Ovary (tissue), 9 donors: ENCODE measurements around the gene SPRED2. TPM values are rescaled to one million over a fixed set of nuclear protein-coding genes. Genes with fewer than 3 reads are reported as not detected.

ENCODE experiments used
- DNase-seq, 5 donors: peaks; one replicate each; pipeline ENCODE4 v3.0.0-alpha.2; 2019 to 2020
- H3K27ac ChIP-seq, 2 donors: fragments of 200-600 bp; one replicate each; pipeline versions ENCODE4 v1.5.1 to v1.8.0; 2019 to 2022
- H3K27me3 ChIP-seq: fragments of 200-600 bp; one replicate; pipeline ENCODE4 v1.8.0; 2022
- H3K36me3 ChIP-seq: fragments of 200-600 bp; sonication (generic); one replicate; pipeline ENCODE4 v1.5.1; 2019
- H3K4me1 ChIP-seq: one replicate; pipeline ENCODE4 v1.8.1; 2013; ENCODE audit warnings: mild to moderate bottlenecking, moderate library complexity; ENCODE audit not compliant: insufficient read depth
- H3K4me3 ChIP-seq: fragments of 200-600 bp; sonication (generic); one replicate; pipeline ENCODE4 v1.5.1; 2017
- H3K9me3 ChIP-seq, 2 donors: fragments of 200-600 bp in 1 of 2; sonication (generic) in 1 of 2; one replicate each; pipeline versions ENCODE4 v1.5.1 to v1.8.1; 2013 to 2019; ENCODE audit warnings: mild to moderate bottlenecking in 1 of 2, moderate library complexity in 1 of 2
- EP300 ChIP-seq: sonication (generic); formaldehyde crosslinking; IDR thresholded peaks from one replicate; pipeline ENCODE4 v1.6.1; 2017; ENCODE audit warnings: antibody characterized with exemption
- POLR2A ChIP-seq: fragments of 450-650 bp; IDR thresholded peaks from one replicate; pipeline ENCODE4 v1.6.1; 2017; ENCODE audit warnings: antibody characterized with exemption, mild to moderate bottlenecking, moderate library complexity
- WGBS, 3 donors: extraction: QIAGEN DNeasy Blood & Tissue Kit in 1 of 3; methylation state at CpG; one replicate each; pipeline versions ENCODE4 v1.1.5 to v1.1.7; 2013 to 2017; 5-methylcytosine and 5-hydroxymethylcytosine counted together
- intact Hi-C, 4 donors: fragments of 100-400 bp; cut with DNase I; formaldehyde crosslinking; loops; one replicate each; pipeline versions ENCODE4 v1.11.0 to v1.15.1; 2022 to 2023
- polyA plus RNA-seq, 2 donors: library from polyadenylated mRNA; stranded (reverse); fragments of 200-250 nt in 1 of 2; fragments of 350-450 nt in 1 of 2; fragmentation: Illumina TruSeq in 1 of 2; extraction: RNeasy Lipid Tissue Mini Kit (QIAGEN cat#74804) in 1 of 2; gene quantifications; one replicate each; pipeline ENCODE4 v1.2.3, GENCODE V29; 2013 to 2014
- total RNA-seq, 7 donors: library from RNA; depleted of rRNA in 2 of 7; stranded (reverse); fragments of >200 nt in 2 of 7; fragmentation: NEBNext Ultra II Directional in 3 of 7; extraction: Animal tissue kit (Norgen Biotek cat#: 25700) in 3 of 7; gene quantifications; one replicate each; pipeline versions ENCODE4 v1.1.0 to v1.2.4, GENCODE V29; 2016 to 2023
- TF ChIP-seq, protein P1 (sequence below), 3 donors: fragments of 450-650 bp in 2 of 3; fragments of 200-600 bp in 1 of 3; IDR thresholded peaks; one replicate each; pipeline versions ENCODE4 v1.5.1 to v1.8.0; 2016 to 2022; ENCODE audit warnings: antibody characterized with exemption in 3 of 3, mild to moderate bottlenecking in 1 of 3
- donor health status: DM: no; HTN: no; CAD: no; lungs with moderate emphysema.
- donor health status: DM: no; HTN: no; CAD: no.
- donor health status: Bipolar disorder and iron deficiency.
- donor health status: DM: yes; HTN: yes; CAD: no.
- donor health status: DM: no; HTN: no; CAD: no.
- donor health status: DM: yes; HTN: yes; CAD: no.

Gene SPRED2
- total and polyA plus RNA-seq, 9 donors: 13.1 to 32.9 (median 17.6) TPM

DNA sequence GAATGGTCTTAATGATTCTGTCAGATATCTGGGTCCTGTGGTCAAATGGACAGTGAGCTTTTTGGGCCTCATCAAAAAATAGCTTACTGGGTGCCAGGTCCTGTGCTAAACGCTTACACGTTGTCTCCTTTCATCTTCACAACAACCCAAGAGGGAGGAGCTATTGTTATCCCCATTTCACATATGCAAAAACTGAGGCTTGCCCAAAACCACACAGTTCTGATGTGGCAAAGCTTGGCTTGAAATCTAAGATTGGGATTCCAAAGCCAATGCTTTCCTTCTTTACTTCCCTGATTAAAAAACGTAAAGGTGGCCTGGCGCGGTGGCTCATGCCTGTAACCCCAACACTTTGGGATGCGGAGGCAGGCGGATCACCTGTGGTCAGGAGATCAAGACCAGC, 135.4 kb downstream of the SPRED2 start:
- no peaks in the 10 kb centered on the region for H3K27me3 ChIP-seq
- no peak for DNase-seq
- H3K4me3 ChIP-seq: no peak overlapping the region
- H3K4me1 ChIP-seq: peaks cover 14% of the 10 kb centered on the region
- no peaks in the 10 kb centered on the region for H3K9me3 ChIP-seq
- TF ChIP-seq, protein P1, sequence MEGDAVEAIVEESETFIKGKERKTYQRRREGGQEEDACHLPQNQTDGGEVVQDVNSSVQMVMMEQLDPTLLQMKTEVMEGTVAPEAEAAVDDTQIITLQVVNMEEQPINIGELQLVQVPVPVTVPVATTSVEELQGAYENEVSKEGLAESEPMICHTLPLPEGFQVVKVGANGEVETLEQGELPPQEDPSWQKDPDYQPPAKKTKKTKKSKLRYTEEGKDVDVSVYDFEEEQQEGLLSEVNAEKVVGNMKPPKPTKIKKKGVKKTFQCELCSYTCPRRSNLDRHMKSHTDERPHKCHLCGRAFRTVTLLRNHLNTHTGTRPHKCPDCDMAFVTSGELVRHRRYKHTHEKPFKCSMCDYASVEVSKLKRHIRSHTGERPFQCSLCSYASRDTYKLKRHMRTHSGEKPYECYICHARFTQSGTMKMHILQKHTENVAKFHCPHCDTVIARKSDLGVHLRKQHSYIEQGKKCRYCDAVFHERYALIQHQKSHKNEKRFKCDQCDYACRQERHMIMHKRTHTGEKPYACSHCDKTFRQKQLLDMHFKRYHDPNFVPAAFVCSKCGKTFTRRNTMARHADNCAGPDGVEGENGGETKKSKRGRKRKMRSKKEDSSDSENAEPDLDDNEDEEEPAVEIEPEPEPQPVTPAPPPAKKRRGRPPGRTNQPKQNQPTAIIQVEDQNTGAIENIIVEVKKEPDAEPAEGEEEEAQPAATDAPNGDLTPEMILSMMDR (IDR thresholded peaks at IDR 0.05): no peak
- TF ChIP-seq EP300 (no peak), POLR2A (no peak)
- no peak overlapping the region for H3K27ac ChIP-seq
- 91 to 94% (median 91%) methylated on average over 7 of the region's 7 CpGs for WGBS, 3 donors
- intact Hi-C loops: no loop called here
- no peaks in the 10 kb centered on the region for H3K36me3 ChIP-seq

DNA sequence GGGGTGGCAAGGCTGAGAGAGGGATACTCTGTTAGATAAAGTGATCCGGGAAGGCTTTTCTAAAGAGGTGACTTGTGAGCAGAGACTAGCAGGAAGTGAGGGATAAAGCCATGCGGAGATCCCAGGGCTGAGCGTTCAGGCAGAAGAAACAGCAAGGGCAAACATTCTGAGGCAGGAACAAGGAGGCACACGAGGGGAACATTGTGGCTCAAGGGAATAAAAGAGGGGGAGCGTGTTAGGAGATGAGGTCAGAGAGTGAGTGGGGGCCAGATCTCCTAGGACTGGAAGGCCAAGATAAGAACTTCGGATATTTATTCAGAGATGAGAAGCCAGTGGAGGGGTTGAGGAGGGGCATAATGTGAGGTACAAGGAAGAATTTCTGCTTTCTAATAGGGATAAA, 137.7 kb downstream of the SPRED2 start:
- intact Hi-C loops: no loop called here

DNA sequence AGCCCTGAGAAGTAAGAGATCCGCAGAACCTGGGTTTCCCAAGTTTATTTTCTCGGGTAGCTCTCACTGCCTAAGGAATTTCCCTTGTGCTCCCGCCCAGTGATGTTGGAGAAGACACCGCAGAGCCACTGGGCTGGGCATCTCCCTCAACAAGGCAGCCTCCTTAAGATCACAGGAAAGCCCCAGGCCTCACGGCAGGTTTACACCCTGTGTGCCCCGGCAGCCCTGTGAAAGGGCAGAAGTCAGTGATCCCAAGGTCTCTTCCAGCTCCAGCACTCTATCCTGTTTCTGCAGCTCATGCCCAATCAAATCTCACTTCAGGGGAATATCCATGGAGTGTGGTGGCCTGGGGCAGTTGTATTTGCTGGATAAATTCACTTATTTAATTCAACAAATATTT, 138.3 kb downstream of the SPRED2 start:
- H3K36me3 ChIP-seq: no peaks in the 10 kb centered on the region
- peaks cover 2% of the 10 kb centered on the region for H3K4me1 ChIP-seq
- no peak for DNase-seq
- intact Hi-C loops: no loop called here
- TF ChIP-seq, protein P1 (IDR thresholded peaks at IDR 0.05): no peak
- TF ChIP-seq EP300 (no peak), POLR2A (no peak)
- H3K27me3 ChIP-seq: no peaks in the 10 kb centered on the region
- H3K4me3 ChIP-seq: no peak overlapping the region
- WGBS, 3 donors: 84 to 85% (median 85%) methylated on average over 6 of the region's 6 CpGs
- no peaks in the 10 kb centered on the region for H3K9me3 ChIP-seq
- no peak overlapping the region for H3K27ac ChIP-seq

More for the DNA sequence above, 137.7 kb downstream of the SPRED2 start:
- Histone ChIP-seq H3K9me3 (no peaks in the 10 kb centered on the region), H3K36me3 (no peaks in the 10 kb centered on the region), H3K27ac (no peak overlapping the region), H3K27me3 (no peaks in the 10 kb centered on the region), H3K4me3 (no peak overlapping the region), H3K4me1 (peaks cover 4% of the 10 kb centered on the region)
- 58 to 70% (median 64%) methylated on average over 6 of the region's 6 CpGs for WGBS, 3 donors
- DNase-seq: no peak
- TF ChIP-seq, protein P1 (IDR thresholded peaks at IDR 0.05): no peak
- TF ChIP-seq POLR2A: no peak
- no peak for TF ChIP-seq EP300

DNA sequence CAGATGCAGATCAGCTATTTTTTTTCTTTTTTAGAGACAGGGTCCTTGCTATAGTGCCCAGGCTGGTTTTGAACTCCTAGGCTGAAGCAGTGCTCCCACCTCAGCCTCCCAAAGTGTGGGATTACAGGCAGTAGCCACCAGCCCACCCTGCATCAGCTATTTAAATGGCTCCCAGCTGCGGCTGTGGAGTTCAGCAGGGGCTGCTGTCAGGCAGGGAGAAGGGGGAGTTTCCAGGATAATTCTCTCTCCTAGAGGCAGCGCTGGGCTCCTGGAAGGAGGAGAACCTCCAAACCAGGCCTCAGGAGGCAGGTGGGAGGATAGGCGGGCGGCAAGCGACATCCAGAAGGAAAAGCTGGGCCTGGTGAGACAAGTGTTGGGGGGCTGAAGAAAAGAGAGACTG, 139.0 kb downstream of the SPRED2 start:
- Histone ChIP-seq H3K27ac (no peak overlapping the region), H3K27me3 (no peaks in the 10 kb centered on the region), H3K36me3 (no peaks in the 10 kb centered on the region), H3K9me3 (no peaks in the 10 kb centered on the region), H3K4me3 (no peak overlapping the region), H3K4me1 (peaks cover 2% of the 10 kb centered on the region)
- WGBS, 3 donors: 83 to 92% (median 91%) methylated on average over 5 of the region's 5 CpGs
- intact Hi-C loops: no loop called here
- no peak for DNase-seq
- TF ChIP-seq EP300 (no peak), POLR2A (no peak)
- TF ChIP-seq, protein P1 (IDR thresholded peaks at IDR 0.05): no peak
